Parathyroid adenoma (tissue), 2 donors: ENCODE data around the gene ENOX1.

Experiments
- H2AFZ ChIP-seq: fragments of 300-600 bp; sonication (generic); one replicate; pipeline ENCODE4 v1.7.0; 2017; ENCODE audit warnings: antibody characterized with exemption, mild to moderate bottlenecking
- H3K27ac ChIP-seq: fragments of 300-600 bp; sonication (generic); one replicate; pipeline ENCODE4 v1.7.0; 2017
- H3K27me3 ChIP-seq: fragments of 300-600 bp; sonication (generic); one replicate; pipeline ENCODE4 v1.7.0; 2017; ENCODE audit warnings: low read length; ENCODE audit not compliant: control insufficient read depth, insufficient read depth
- H3K36me3 ChIP-seq: fragments of 300-600 bp; sonication (generic); one replicate; pipeline ENCODE4 v1.7.0; 2017; ENCODE audit warnings: low read length; ENCODE audit not compliant: control insufficient read depth, insufficient read depth
- H3K4me1 ChIP-seq: fragments of 300-600 bp; sonication (generic); one replicate; pipeline ENCODE4 v1.7.0; 2017; ENCODE audit warnings: control low read depth
- H3K4me2 ChIP-seq: fragments of 300-600 bp; sonication (generic); one replicate; pipeline ENCODE4 v1.7.0; 2017; ENCODE audit warnings: low read length
- H3K4me3 ChIP-seq: fragments of 300-600 bp; sonication (generic); one replicate; pipeline ENCODE4 v1.7.0; 2017; ENCODE audit warnings: low read depth, low read length
- H3K79me2 ChIP-seq: fragments of 300-600 bp; sonication (generic); one replicate; pipeline ENCODE4 v1.7.0; 2017; ENCODE audit warnings: control low read depth
- H3K9ac ChIP-seq: fragments of 300-600 bp; sonication (generic); one replicate; pipeline ENCODE4 v1.7.0; 2017; ENCODE audit warnings: mild to moderate bottlenecking
- H3K9me3 ChIP-seq: fragments of 300-600 bp; sonication (generic); one replicate; pipeline ENCODE4 v1.7.0; 2017; ENCODE audit warnings: low read length; ENCODE audit not compliant: control insufficient read depth
- TF ChIP-seq, protein P1 (sequence below): fragments of 300-600 bp; sonication (generic); IDR thresholded peaks from one replicate; pipeline ENCODE4 v1.7.0; 2017; ENCODE audit warnings: antibody characterized with exemption, mild to moderate bottlenecking
- donor health status: primary hyperparathyroidism.

Gene ENOX1

DNA sequence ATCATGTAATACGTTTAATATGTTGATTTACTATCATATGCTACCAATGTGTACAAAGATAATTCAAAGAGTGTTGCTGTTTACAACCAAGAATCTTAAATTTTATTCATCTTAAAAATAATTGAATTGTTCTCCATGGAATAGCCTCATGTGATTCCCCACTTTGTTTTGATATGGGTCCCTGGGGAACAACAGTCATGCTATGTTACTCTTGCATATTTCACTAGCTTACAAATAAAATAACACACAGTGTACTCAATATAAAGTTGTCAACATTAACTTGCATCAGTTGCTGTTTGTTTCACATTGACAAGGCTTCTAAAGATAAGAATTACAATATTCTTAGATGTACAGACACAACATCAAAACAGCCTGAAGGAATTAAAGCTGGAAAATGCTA is 2.3 kb downstream of the ENOX1 start:
- H3K27ac ChIP-seq: no peak overlapping the region

DNA sequence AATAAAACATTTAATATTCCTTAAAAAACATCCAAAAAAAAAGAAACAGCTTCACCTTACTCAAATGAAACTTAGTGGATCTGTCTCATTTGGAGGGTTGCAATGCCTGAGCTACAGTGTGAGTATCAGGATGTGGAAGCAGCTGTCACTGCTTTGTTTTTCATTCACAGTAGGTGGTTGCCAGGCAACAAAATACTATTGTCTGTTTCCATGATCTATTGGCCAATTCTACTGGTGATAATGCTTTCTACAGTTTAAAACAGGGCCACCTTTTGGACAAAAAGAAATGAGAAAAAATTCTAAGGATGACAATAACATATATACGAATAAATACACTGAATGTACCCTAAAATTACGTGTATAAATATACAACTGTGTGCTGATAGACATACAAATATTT is 3.0 kb downstream of the ENOX1 start:
- H3K4me1 ChIP-seq: no peaks in the 10 kb centered on the region
- H3K27ac ChIP-seq: no peak overlapping the region
- no peak overlapping the region for H3K4me2 ChIP-seq
- H3K9me3 ChIP-seq: no peaks in the 10 kb centered on the region
- H3K36me3 ChIP-seq: no peaks in the 10 kb centered on the region
- H3K79me2 ChIP-seq: no peaks in the 10 kb centered on the region
- no peak overlapping the region for H2AFZ ChIP-seq
- H3K9ac ChIP-seq: no peak overlapping the region
- no peak overlapping the region for H3K4me3 ChIP-seq
- TF ChIP-seq, protein P1, sequence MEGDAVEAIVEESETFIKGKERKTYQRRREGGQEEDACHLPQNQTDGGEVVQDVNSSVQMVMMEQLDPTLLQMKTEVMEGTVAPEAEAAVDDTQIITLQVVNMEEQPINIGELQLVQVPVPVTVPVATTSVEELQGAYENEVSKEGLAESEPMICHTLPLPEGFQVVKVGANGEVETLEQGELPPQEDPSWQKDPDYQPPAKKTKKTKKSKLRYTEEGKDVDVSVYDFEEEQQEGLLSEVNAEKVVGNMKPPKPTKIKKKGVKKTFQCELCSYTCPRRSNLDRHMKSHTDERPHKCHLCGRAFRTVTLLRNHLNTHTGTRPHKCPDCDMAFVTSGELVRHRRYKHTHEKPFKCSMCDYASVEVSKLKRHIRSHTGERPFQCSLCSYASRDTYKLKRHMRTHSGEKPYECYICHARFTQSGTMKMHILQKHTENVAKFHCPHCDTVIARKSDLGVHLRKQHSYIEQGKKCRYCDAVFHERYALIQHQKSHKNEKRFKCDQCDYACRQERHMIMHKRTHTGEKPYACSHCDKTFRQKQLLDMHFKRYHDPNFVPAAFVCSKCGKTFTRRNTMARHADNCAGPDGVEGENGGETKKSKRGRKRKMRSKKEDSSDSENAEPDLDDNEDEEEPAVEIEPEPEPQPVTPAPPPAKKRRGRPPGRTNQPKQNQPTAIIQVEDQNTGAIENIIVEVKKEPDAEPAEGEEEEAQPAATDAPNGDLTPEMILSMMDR: no peak
- H3K27me3 ChIP-seq: no peaks in the 10 kb centered on the region

More for the DNA sequence above, 2.3 kb downstream of the ENOX1 start:
- Histone ChIP-seq H3K9ac (no peak overlapping the region), H2AFZ (no peak overlapping the region), H3K9me3 (no peaks in the 10 kb centered on the region), H3K79me2 (no peaks in the 10 kb centered on the region), H3K27me3 (no peaks in the 10 kb centered on the region), H3K4me1 (no peaks in the 10 kb centered on the region), H3K4me3 (no peak overlapping the region), H3K36me3 (no peaks in the 10 kb centered on the region), H3K4me2 (no peak overlapping the region)
- TF ChIP-seq, protein P1: no peak

DNA sequence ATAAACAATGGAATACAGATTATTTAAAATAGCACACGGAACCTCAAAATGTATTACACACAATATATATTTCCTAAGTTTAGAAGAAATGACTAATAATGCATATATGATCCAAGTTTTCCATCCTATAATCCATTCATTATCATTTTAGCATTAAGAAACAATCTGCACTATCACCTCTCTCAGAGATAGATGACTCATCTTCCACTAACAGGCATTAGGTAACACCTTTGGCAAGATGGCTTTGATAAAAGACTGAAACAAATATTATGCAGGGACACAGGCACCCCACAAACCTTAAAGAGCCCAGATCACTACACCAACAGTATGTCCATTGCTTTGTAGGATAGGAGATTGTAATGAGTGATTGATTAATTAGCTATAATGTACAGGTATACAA is 4.1 kb downstream of the ENOX1 start:
- H3K79me2 ChIP-seq: no peaks in the 10 kb centered on the region
- no peak overlapping the region for H3K4me3 ChIP-seq
- no peak overlapping the region for H3K9ac ChIP-seq
- H3K27ac ChIP-seq: no peak overlapping the region
- no peak overlapping the region for H3K4me2 ChIP-seq
- TF ChIP-seq, protein P1: no peak
- H3K27me3 ChIP-seq: no peaks in the 10 kb centered on the region
- H3K36me3 ChIP-seq: no peaks in the 10 kb centered on the region
- H3K9me3 ChIP-seq: no peaks in the 10 kb centered on the region
- H2AFZ ChIP-seq: no peak overlapping the region
- H3K4me1 ChIP-seq: no peaks in the 10 kb centered on the region

DNA sequence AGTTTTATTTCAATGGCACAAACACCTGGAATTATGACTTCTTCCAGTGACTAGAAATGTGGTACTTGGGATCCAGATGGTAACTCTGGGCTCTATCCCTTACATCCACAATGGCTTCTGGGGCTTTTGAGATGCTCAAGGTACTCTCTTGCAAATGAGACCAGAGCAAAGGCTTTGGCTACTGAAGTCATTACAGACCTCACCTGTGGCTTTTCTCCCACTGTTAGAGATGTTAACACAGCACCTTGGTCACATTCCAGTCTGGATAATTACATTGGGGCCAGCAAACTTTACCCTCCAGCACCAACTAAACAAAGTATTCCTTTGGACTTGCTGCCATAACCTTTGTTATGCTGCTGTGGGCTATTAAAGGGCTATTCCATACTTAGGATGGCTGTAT is 6.1 kb downstream of the ENOX1 start:
- TF ChIP-seq, protein P1: no peak
- Histone ChIP-seq H3K4me2 (no peak overlapping the region), H3K4me1 (no peaks in the 10 kb centered on the region), H3K79me2 (no peaks in the 10 kb centered on the region), H3K27me3 (no peaks in the 10 kb centered on the region), H3K9me3 (no peaks in the 10 kb centered on the region), H3K27ac (no peak overlapping the region), H3K4me3 (no peak overlapping the region), H3K9ac (no peak overlapping the region), H3K36me3 (no peaks in the 10 kb centered on the region), H2AFZ (no peak overlapping the region)

DNA sequence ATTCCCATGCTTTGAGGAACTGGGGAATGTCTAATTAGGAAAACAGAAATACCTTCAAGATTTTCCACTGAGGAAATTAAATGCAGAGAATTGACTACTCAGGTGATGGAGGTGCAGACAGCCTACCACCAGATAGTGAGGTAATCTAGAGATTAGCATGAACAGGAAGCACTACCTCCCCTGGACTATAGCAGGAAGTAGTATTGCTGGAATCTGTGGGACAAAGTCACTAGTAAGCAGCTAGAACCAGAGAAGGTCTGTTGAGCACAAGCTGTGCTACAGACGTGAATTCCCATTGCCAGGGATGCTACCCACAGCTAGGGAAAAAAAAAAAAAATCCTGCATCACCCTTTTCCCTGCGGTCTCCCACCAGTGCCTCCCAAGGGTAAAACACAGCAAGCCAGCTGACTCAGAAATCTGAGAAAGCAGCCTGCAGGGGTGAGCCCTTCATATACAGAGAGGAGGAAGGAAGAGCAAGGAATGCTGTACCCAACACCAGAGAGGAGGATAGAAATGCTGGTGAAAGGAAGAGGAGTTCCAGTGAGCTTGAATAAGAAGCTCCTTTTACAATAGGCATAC is 10.2 kb downstream of the ENOX1 start:
- TF ChIP-seq, protein P1: no peak
- Histone ChIP-seq H2AFZ (no peak overlapping the region), H3K4me3 (no peak overlapping the region), H3K4me2 (no peak overlapping the region), H3K79me2 (no peaks in the 10 kb centered on the region), H3K36me3 (no peaks in the 10 kb centered on the region), H3K9ac (no peak overlapping the region), H3K27me3 (no peaks in the 10 kb centered on the region), H3K4me1 (no peaks in the 10 kb centered on the region), H3K9me3 (no peaks in the 10 kb centered on the region), H3K27ac (no peak overlapping the region)
